Gastroesophageal sphincter (tissue), 3 donors: Measurements from ENCODE around the gene STAC2.

Experiments used
- EP300 ChIP-seq: sonication (generic); formaldehyde crosslinking; IDR thresholded peaks from one replicate; pipeline ENCODE4 v1.6.1; 2017; ENCODE audit warnings: antibody characterized with exemption, mild to moderate bottlenecking
- POLR2A ChIP-seq, 2 donors: fragments of 450-650 bp; IDR thresholded peaks; one replicate each; pipeline ENCODE4 v1.6.1; 2017; ENCODE audit warnings: antibody characterized with exemption in 2 of 2, mild to moderate bottlenecking in 2 of 2, moderate library complexity in 1 of 2
- POLR2AphosphoS5 ChIP-seq: sonication (generic); formaldehyde crosslinking; IDR thresholded peaks from one replicate; pipeline ENCODE4 v1.6.1; 2017; ENCODE audit warnings: antibody characterized with exemption
- TF ChIP-seq, protein P1 (sequence below), 4 experiments: fragments of 200-600 bp in 2 of 4; fragments of 450-650 bp in 2 of 4; sonication (generic) in 1 of 4; IDR thresholded peaks; one replicate each; pipeline ENCODE4 v1.5.1; 2017 to 2019; ENCODE audit warnings: antibody characterized with exemption in 4 of 4, mild to moderate bottlenecking in 2 of 4, moderate library complexity in 2 of 4

DNA sequence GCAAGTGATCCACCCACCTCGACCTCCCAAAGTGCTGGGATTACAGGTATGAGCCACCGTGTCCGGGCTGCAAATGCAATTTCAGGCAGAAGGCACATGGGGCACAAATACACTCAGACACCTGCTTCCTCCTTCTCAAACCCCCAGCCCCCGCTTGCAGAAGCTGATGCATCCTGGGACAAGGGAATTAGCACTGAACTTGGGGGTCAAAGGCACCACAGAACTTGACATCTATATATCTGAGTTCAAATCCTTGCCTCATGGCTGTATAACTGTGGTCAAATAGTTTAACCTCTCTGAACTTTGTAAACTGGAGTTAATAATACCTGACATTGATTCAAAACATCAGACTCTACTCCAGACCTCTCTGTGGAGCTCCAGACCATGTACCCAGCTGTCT, 55.6 kb downstream of the STAC2 start:
- TF ChIP-seq POLR2A (IDR thresholded peaks at IDR 0.05): no peak
- TF ChIP-seq POLR2AphosphoS5: no peak
- TF ChIP-seq, protein P1, sequence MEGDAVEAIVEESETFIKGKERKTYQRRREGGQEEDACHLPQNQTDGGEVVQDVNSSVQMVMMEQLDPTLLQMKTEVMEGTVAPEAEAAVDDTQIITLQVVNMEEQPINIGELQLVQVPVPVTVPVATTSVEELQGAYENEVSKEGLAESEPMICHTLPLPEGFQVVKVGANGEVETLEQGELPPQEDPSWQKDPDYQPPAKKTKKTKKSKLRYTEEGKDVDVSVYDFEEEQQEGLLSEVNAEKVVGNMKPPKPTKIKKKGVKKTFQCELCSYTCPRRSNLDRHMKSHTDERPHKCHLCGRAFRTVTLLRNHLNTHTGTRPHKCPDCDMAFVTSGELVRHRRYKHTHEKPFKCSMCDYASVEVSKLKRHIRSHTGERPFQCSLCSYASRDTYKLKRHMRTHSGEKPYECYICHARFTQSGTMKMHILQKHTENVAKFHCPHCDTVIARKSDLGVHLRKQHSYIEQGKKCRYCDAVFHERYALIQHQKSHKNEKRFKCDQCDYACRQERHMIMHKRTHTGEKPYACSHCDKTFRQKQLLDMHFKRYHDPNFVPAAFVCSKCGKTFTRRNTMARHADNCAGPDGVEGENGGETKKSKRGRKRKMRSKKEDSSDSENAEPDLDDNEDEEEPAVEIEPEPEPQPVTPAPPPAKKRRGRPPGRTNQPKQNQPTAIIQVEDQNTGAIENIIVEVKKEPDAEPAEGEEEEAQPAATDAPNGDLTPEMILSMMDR (IDR thresholded peaks at IDR 0.05): no peak
- TF ChIP-seq EP300: no peak
